ENCODE data around the gene TNFRSF1B.

Gene TNFRSF1B

GRCh38 chr1:12140016-12140415 lies 26.8 kb upstream of the TNFRSF1B start:
- in situ Hi-C loops (cut with HindIII; ENCODE audit: low pct_ligation_motif_present, low pct_unique_long_range_greater_than_20kb, low sequenced_read_pairs): no loop called here
- DNase-seq: no peak

- DNase-seq: no peak
- in situ Hi-C loops (cut with HindIII; ENCODE audit: low pct_ligation_motif_present, low pct_unique_long_range_greater_than_20kb, low sequenced_read_pairs): no loop called here
Measured at GRCh38 chr1:12140515-12141162, 26.2 kb upstream of the TNFRSF1B start.

- in situ Hi-C loops (cut with HindIII; ENCODE audit: low pct_ligation_motif_present, low pct_unique_long_range_greater_than_20kb, low sequenced_read_pairs): no loop called here
Measured at GRCh38 chr1:12141163-12141850, 25.5 kb upstream of the TNFRSF1B start.

DNA sequence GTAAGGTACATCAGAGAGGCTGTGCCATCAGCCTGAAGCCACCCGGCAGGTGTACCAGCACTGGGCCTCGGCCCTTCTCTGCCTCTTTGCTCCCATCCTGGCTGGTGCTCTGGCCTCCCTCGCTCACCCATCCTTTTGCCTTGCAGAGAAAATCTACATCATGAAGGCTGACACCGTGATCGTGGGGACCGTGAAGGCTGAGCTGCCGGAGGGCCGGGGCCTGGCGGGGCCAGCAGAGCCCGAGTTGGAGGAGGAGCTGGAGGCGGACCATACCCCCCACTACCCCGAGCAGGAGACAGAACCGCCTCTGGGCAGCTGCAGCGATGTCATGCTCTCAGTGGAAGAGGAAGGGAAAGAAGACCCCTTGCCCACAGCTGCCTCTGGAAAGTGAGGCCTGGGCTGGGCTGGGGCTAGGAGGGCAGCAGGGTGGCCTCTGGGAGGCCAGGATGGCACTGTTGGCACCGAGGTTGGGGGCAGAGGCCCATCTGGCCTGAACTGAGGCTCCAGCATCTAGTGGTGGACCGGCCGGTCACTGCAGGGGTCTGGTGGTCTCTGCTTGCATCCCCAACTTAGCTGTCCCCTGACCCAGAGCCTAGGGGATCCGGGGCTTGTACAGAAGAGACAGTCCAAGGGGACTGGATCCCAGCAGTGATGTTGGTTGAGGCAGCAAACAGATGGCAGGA lies 24.5 kb upstream of the TNFRSF1B start:
- no peak for DNase-seq
- in situ Hi-C loops (cut with HindIII; ENCODE audit: low pct_ligation_motif_present, low pct_unique_long_range_greater_than_20kb, low sequenced_read_pairs): no loop called here

More at GRCh38 chr1:12141163-12141850, 25.5 kb upstream of the TNFRSF1B start:
- DNase-seq: no peak

DNA sequence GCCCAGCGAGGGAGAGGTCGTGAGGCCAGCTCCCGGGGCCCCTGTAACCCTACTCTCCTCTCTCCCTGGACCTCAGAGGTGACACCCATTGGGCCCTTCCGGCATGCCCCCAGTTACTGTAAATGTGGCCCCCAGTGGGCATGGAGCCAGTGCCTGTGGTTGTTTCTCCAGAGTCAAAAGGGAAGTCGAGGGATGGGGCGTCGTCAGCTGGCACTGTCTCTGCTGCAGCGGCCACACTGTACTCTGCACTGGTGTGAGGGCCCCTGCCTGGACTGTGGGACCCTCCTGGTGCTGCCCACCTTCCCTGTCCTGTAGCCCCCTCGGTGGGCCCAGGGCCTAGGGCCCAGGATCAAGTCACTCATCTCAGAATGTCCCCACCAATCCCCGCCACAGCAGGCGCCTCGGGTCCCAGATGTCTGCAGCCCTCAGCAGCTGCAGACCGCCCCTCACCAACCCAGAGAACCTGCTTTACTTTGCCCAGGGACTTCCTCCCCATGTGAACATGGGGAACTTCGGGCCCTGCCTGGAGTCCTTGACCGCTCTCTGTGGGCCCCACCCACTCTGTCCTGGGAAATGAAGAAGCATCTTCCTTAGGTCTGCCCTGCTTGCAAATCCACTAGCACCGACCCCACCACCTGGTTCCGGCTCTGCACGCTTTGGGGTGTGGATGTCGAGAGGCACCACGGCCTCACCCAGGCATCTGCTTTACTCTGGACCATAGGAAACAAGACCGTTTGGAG lies 23.7 kb upstream of the TNFRSF1B start:
- no peak for DNase-seq
- in situ Hi-C loops (cut with HindIII; ENCODE audit: low pct_ligation_motif_present, low pct_unique_long_range_greater_than_20kb, low sequenced_read_pairs): no loop called here

DNA sequence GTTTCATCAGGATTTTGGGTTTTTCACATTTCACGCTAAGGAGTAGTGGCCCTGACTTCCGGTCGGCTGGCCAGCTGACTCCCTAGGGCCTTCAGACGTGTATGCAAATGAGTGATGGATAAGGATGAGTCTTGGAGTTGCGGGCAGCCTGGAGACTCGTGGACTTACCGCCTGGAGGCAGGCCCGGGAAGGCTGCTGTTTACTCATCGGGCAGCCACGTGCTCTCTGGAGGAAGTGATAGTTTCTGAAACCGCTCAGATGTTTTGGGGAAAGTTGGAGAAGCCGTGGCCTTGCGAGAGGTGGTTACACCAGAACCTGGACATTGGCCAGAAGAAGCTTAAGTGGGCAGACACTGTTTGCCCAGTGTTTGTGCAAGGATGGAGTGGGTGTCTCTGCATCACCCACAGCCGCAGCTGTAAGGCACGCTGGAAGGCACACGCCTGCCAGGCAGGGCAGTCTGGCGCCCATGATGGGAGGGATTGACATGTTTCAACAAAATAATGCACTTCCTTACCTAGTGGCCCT lies 23.1 kb upstream of the TNFRSF1B start:
- in situ Hi-C loops (cut with HindIII; ENCODE audit: low pct_ligation_motif_present, low pct_unique_long_range_greater_than_20kb, low sequenced_read_pairs): no loop called here
- peak; percentile 5 for DNase-seq

GRCh38 chr1:12144236-12144635 lies 22.6 kb upstream of the TNFRSF1B start:
- in situ Hi-C loops (cut with HindIII; ENCODE audit: low pct_ligation_motif_present, low pct_unique_long_range_greater_than_20kb, low sequenced_read_pairs): no loop called here
- no peak for DNase-seq

- in situ Hi-C loops (cut with HindIII; ENCODE audit: low pct_ligation_motif_present, low pct_unique_long_range_greater_than_20kb, low sequenced_read_pairs): no loop called here
- DNase-seq: no peak
Measured at GRCh38 chr1:12144969-12145368, 21.8 kb upstream of the TNFRSF1B start.

- in situ Hi-C loops (cut with HindIII; ENCODE audit: low pct_ligation_motif_present, low pct_unique_long_range_greater_than_20kb, low sequenced_read_pairs): no loop called here
- DNase-seq: no peak
Measured at GRCh38 chr1:12145616-12146342, 21.0 kb upstream of the TNFRSF1B start.

- in situ Hi-C loops (cut with HindIII; ENCODE audit: low pct_ligation_motif_present, low pct_unique_long_range_greater_than_20kb, low sequenced_read_pairs): no loop called here
- no peak for DNase-seq
Measured at GRCh38 chr1:12146343-12147112, 20.3 kb upstream of the TNFRSF1B start.

GRCh38 chr1:12147201-12147701 lies 19.5 kb upstream of the TNFRSF1B start:
- in situ Hi-C loops (cut with HindIII; ENCODE audit: low pct_ligation_motif_present, low pct_unique_long_range_greater_than_20kb, low sequenced_read_pairs): no loop called here
- no peak for DNase-seq

DNA sequence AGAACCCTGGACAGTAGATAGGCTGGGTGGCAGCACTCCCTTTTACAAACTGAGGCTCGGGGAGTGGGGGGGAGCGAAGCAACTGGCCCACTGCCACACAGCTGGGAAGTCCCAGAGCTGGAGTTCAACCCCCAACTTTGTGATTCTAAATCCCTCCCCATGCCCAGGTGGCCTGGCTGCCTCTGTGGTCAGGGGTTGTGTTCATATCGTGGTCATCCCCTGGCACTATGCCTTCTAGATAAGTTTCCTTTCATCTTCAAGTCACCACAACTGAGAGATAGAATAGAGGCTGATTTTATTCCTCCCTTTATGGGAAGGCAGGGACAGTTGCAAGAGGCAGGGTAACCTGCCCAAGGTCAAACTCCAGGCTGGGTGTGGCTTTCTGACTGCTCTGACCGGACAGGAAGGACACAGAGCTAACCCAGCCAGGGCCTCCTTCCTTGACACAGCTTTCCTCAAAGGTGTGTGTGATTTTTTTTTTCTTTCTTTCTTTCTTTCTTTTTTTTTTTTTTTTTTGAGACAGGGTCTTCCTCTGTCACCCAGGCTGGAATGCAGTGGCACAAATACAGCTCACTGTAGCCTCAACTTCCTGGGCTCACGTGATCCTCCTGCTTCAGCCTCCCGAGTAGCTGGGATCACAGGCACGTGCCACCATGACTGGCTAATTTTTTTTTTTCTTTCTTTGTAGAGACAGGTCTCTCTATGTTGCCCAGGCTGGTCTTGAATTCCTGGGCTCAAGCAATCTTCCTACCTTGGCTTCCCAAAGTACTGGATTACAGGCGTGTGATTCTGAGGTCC lies 18.4 kb upstream of the TNFRSF1B start:
- in situ Hi-C loops (cut with HindIII; ENCODE audit: low pct_ligation_motif_present, low pct_unique_long_range_greater_than_20kb, low sequenced_read_pairs): no loop called here

DNA sequence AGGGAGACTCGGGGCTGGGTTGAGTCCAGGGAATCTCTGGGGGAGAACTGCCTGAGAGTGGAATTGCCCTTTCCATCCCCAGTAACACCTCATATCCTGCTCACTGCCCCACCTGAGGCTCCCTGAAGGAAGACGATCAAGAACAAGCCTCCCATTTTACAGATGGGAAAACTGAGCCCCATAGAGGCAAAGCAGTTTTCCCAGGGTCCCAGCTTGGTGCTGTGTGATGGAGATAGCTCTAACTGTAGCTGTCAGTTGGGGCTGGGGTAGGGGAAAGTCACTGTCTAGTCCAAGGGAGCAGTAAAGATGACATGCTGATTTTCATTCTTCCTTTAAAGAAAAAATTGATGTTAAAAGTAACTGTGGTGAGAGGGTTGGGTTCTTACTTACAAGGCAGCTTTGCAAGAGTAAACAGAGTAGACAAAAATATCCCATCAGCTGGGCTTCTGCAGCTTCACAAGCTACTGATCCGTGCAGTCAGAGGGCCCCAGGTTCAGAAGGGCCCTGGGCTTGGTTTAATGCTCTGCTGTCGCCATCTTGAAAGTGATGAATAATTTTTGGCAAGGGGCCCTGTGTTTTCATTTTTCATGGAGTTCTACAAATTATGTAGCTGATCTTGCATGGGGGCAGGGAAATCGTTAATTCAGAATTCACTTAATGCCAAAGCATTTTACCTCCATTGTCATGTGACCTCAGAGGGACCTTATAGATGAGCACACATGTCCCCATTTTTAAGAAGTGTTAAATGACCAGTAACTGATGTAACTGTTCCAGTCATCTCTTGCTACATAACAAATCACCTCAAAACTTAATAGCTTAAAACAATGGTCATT lies 17.6 kb upstream of the TNFRSF1B start:
- DNase-seq: no peak
- in situ Hi-C loops (cut with HindIII; ENCODE audit: low pct_ligation_motif_present, low pct_unique_long_range_greater_than_20kb, low sequenced_read_pairs): no loop called here

More for the DNA sequence above, 18.4 kb upstream of the TNFRSF1B start:
- no peak for DNase-seq

GRCh38 chr1:12149791-12150175 lies 17.0 kb upstream of the TNFRSF1B start:
- in situ Hi-C loops (cut with HindIII; ENCODE audit: low pct_ligation_motif_present, low pct_unique_long_range_greater_than_20kb, low sequenced_read_pairs): no loop called here
- no peak for DNase-seq

DNA sequence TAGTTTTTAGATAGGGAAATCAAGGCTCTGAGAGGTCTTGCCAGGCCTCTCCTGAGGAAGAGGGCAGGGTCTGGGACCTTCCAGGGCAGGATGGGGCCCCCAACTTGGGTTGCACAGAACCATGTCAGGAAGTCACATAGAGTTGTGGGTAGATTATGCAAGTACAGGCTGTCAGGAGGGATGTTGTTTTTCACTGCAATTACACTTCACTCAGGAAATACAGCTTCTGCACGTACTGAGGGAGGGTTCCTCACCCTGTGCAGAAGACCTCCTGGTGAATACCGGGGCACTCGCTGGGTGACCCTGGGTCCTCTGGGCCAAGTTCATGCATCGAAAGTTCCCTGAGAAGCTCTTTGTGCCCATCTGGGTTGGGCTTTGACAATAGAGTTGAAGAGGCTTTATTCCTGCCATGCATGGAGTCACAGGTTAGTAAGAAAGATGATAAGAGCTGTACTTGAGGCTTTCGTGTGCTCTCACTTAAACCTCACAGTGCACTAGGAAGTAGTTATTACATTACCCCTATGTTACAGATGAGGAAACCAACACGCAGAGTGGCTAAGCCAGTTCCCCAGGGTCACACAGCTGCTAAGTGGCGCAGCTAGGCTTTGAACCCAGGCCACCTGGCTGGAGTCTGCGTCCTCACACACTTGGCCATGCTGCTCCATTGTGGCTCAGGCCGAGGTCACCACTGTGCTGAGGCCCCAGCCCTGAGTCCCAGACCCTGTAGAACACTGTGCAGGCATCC lies 16.2 kb upstream of the TNFRSF1B start:
- no peak for DNase-seq
- in situ Hi-C loops (cut with HindIII; ENCODE audit: low pct_ligation_motif_present, low pct_unique_long_range_greater_than_20kb, low sequenced_read_pairs): no loop called here
